ENCODE data around the gene STK4. TPM values are rescaled to one million over a fixed set of nuclear protein-coding genes. Genes with fewer than 3 reads are reported as not detected.

The STK4 gene
- polyA plus RNA-seq, 4 donors = 6.9 to 15.8 (median 8.9) TPM

DNA sequence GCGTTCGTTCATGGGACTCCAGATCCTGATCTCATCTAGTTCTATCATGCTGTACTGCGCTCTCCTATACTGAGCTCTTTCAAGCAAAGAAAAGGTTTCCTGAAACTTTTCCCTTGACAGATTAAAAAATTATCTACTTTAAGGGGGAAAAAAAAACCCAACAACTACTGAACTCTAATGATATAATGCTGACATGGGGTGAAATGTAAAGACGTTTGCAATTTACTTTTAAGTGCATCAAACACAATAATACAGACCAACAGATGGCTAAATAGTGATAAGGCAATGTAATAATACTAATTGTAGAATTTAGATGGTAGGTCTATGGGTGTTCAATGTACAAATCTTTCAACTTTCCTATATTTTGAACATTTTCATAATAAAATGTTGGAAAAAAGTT is 22.5 kb upstream of the STK4 start:
- Histone ChIP-seq H3K36me3 (ENCODE audit: control insufficient read depth in 3 of 3, insufficient read depth in 2 of 3, low read depth in 1 of 3, low read length in 3 of 3) (peaks cover 18 to 51% (median 18%) of the 10 kb centered on the region in 3 donors), H3K4me3 (ENCODE audit: low read depth in 1 of 3, low read length in 3 of 3) (no peak overlapping the region), H3K27ac (ENCODE audit: low read depth in 1 of 3, low read length in 2 of 3) (no peak overlapping the region), H3K9me3 (ENCODE audit: control insufficient read depth in 2 of 2, insufficient read depth in 1 of 2, low read depth in 1 of 2, low read length in 1 of 2) (no peaks in the 10 kb centered on the region), H3K4me1 (ENCODE audit: control insufficient read depth in 3 of 3, insufficient read depth in 2 of 3, low read depth in 1 of 3, low read length in 2 of 3) (no peaks in the 10 kb centered on the region), H3K27me3 (ENCODE audit: control insufficient read depth in 3 of 3, insufficient read depth in 3 of 3, low read length in 3 of 3) (no peaks in the 10 kb centered on the region)
- FAIRE-seq = no peak
- no peak for DNase-seq
- 90 to 92% (median 90%) methylated on average over 4 of the region's 4 CpGs for WGBS, 3 donors

DNA sequence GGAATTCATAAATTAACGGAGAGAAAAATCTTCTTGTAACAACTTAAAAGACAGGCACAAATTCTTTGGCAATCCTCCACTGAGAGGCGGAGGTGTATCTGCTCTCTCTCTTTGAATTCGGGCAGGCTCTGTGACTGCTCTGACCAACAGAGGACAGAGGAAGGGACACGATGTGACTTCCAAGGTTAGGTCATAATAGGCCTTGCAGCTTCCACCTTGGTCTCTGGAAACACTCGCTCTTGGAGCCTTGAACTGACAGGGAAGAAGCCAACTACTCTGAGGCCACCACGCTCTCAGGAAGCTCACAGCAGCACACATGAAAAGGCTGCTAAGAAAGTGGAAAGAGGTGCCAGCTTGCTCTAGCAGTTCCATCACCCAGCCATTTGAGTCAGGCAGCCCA is 21.1 kb upstream of the STK4 start:
- Histone ChIP-seq H3K9me3 (ENCODE audit: control insufficient read depth in 2 of 2, insufficient read depth in 1 of 2, low read depth in 1 of 2, low read length in 1 of 2) (no peaks in the 10 kb centered on the region), H3K27me3 (ENCODE audit: control insufficient read depth in 3 of 3, insufficient read depth in 3 of 3, low read length in 3 of 3) (no peaks in the 10 kb centered on the region), H3K4me1 (ENCODE audit: control insufficient read depth in 3 of 3, insufficient read depth in 2 of 3, low read depth in 1 of 3, low read length in 2 of 3) (no peaks in the 10 kb centered on the region), H3K36me3 (ENCODE audit: control insufficient read depth in 3 of 3, insufficient read depth in 2 of 3, low read depth in 1 of 3, low read length in 3 of 3) (peaks cover 18 to 45% (median 22%) of the 10 kb centered on the region in 3 donors), H3K4me3 (ENCODE audit: low read depth in 1 of 3, low read length in 3 of 3) (no peak overlapping the region), H3K27ac (ENCODE audit: low read depth in 1 of 3, low read length in 2 of 3) (no peak overlapping the region)
- FAIRE-seq (no peak), DNase-seq (no peak)
- 87 to 91% (median 91%) methylated on average over 6 of the region's 6 CpGs for WGBS, 3 donors

DNA sequence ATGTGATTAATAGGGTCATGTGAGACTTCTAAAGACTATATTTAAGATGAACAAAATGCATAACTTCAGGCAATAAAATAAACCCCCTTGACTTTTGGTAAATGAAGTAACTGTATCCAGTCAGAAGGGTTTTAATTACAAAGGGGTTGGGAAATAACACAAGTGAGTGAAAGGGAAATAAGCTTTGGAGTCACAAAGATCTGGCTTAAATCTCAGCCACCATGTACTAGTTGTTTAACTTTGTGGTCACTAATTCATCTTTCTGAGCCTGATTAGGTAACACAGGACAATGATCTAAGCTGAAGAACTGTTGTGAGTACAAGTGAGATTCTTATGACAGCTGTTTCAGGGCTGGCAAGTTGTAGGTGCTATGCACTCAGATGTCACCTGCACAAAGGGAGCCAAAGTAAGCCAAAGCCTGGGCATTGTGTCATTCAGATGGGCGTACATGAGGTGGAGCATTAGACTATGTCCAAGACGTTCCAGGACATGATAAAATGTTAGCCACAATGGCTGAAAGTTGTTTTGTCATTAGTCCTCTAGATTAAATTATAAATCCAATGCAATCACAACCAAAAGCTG is 19.9 kb upstream of the STK4 start:
- 74 to 86% (median 80%) methylated on average over 2 of the region's 2 CpGs for WGBS, 3 donors

DNA sequence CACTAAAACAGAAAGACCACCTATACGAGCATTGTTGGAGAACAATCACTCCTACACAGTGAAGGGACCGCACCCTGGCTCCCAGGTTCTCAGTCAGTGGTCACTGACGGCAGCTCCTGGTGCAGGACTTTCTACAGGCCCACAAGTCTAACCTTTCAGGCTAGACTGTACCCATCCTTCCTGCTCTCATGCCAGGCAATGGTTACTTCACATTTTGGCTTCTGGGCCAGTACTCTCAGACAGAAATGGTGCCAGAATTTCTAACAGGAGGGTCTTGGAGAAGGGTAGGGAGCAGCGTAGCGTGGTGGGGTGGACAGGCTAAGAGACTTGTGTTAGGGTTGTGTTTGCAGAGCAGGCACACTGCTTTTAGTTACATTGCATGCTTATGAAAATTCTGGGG is 18.2 kb upstream of the STK4 start:
- FAIRE-seq = no peak
- WGBS, 3 donors = 93 to 97% (median 95%) methylated on average over 5 of the region's 5 CpGs
- Histone ChIP-seq H3K4me1 (ENCODE audit: control insufficient read depth in 3 of 3, insufficient read depth in 2 of 3, low read depth in 1 of 3, low read length in 2 of 3) (no peaks in the 10 kb centered on the region), H3K36me3 (ENCODE audit: control insufficient read depth in 3 of 3, insufficient read depth in 2 of 3, low read depth in 1 of 3, low read length in 3 of 3) (peaks cover 23 to 38% (median 24%) of the 10 kb centered on the region in 3 donors), H3K27me3 (ENCODE audit: control insufficient read depth in 3 of 3, insufficient read depth in 3 of 3, low read length in 3 of 3) (no peaks in the 10 kb centered on the region), H3K27ac (ENCODE audit: low read depth in 1 of 3, low read length in 2 of 3) (no peak overlapping the region), H3K4me3 (ENCODE audit: low read depth in 1 of 3, low read length in 3 of 3) (no peak overlapping the region), H3K9me3 (ENCODE audit: control insufficient read depth in 2 of 2, insufficient read depth in 1 of 2, low read depth in 1 of 2, low read length in 1 of 2) (no peaks in the 10 kb centered on the region)
- no peak for DNase-seq

More for the DNA sequence above, 19.9 kb upstream of the STK4 start:
- Histone ChIP-seq H3K4me3 (ENCODE audit: low read depth in 1 of 3, low read length in 3 of 3) (no peak overlapping the region), H3K27me3 (ENCODE audit: control insufficient read depth in 3 of 3, insufficient read depth in 3 of 3, low read length in 3 of 3) (no peaks in the 10 kb centered on the region), H3K9me3 (ENCODE audit: control insufficient read depth in 2 of 2, insufficient read depth in 1 of 2, low read depth in 1 of 2, low read length in 1 of 2) (no peaks in the 10 kb centered on the region), H3K4me1 (ENCODE audit: control insufficient read depth in 3 of 3, insufficient read depth in 2 of 3, low read depth in 1 of 3, low read length in 2 of 3) (no peaks in the 10 kb centered on the region), H3K36me3 (ENCODE audit: control insufficient read depth in 3 of 3, insufficient read depth in 2 of 3, low read depth in 1 of 3, low read length in 3 of 3) (peaks cover 25 to 43% (median 29%) of the 10 kb centered on the region in 3 donors), H3K27ac (ENCODE audit: low read depth in 1 of 3, low read length in 2 of 3) (no peak overlapping the region)
- no peak for FAIRE-seq
- DNase-seq = no peak

DNA sequence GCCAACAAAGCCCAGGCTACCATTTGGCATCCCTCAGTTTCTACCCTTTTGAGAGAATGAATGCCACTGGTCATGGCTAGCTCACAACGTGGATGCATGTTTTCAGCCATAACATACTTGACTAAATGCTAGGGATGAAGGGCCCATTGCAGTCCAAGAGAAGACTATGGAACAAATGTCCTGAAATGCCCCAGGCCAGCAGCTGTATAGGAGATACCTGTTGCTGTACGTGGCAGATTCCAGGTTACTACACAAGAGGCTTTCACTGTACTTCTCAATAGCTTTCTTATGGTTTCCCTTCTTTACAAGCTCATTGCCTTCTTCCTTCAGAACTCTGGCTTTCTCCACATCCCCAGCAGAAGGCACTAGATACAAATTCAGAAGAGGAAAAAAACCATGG is 17.8 kb upstream of the STK4 start:
- DNase-seq (no peak), FAIRE-seq (no peak)
- no peak overlapping the region for H3K27ac ChIP-seq (ENCODE audit: low read depth in 1 of 3, low read length in 2 of 3)
- no peaks in the 10 kb centered on the region for H3K9me3 ChIP-seq (ENCODE audit: control insufficient read depth in 2 of 2, insufficient read depth in 1 of 2, low read depth in 1 of 2, low read length in 1 of 2)
- no peaks in the 10 kb centered on the region for H3K27me3 ChIP-seq (ENCODE audit: control insufficient read depth in 3 of 3, insufficient read depth in 3 of 3, low read length in 3 of 3)
- H3K4me1 ChIP-seq (ENCODE audit: control insufficient read depth in 3 of 3, insufficient read depth in 2 of 3, low read depth in 1 of 3, low read length in 2 of 3) = no peaks in the 10 kb centered on the region
- WGBS, 3 donors = 86 to 88% (median 87%) methylated on average over 2 of the region's 2 CpGs
- peaks cover 22 to 35% (median 23%) of the 10 kb centered on the region in 3 donors for H3K36me3 ChIP-seq (ENCODE audit: control insufficient read depth in 3 of 3, insufficient read depth in 2 of 3, low read depth in 1 of 3, low read length in 3 of 3)
- no peak overlapping the region for H3K4me3 ChIP-seq (ENCODE audit: low read depth in 1 of 3, low read length in 3 of 3)

DNA sequence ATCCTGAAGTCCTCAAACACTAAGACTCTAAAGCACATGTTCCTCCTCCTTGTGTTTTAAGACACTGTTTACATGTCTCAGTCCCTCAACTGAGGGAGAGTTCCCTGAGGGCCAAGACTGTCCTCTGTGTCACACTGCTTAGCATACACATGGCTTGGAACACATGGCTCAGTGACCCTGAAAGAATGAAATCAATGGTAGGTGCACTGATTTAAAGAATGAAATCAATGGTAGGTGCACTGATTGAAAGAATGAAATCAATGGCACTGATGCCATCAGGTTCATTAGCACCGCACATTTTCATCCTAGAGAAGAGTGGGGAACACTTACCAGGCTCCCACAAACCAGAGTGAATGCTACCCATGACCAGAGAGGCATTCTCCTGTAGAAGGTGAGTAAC is 15.9 kb upstream of the STK4 start:
- H3K36me3 ChIP-seq (ENCODE audit: control insufficient read depth in 3 of 3, insufficient read depth in 2 of 3, low read depth in 1 of 3, low read length in 3 of 3) = peaks cover 24 to 41% (median 26%) of the 10 kb centered on the region in 3 donors
- H3K27ac ChIP-seq (ENCODE audit: low read depth in 1 of 3, low read length in 2 of 3) = no peak overlapping the region
- H3K27me3 ChIP-seq (ENCODE audit: control insufficient read depth in 3 of 3, insufficient read depth in 3 of 3, low read length in 3 of 3) = no peaks in the 10 kb centered on the region
- no peak for DNase-seq
- no peaks in the 10 kb centered on the region for H3K9me3 ChIP-seq (ENCODE audit: control insufficient read depth in 2 of 2, insufficient read depth in 1 of 2, low read depth in 1 of 2, low read length in 1 of 2)
- WGBS, 3 donors = 92 to 98% (median 93%) methylated on average over 1 of the region's 1 CpG
- no peaks in the 10 kb centered on the region for H3K4me1 ChIP-seq (ENCODE audit: control insufficient read depth in 3 of 3, insufficient read depth in 2 of 3, low read depth in 1 of 3, low read length in 2 of 3)
- FAIRE-seq = no peak
- H3K4me3 ChIP-seq (ENCODE audit: low read depth in 1 of 3, low read length in 3 of 3) = no peak overlapping the region

DNA sequence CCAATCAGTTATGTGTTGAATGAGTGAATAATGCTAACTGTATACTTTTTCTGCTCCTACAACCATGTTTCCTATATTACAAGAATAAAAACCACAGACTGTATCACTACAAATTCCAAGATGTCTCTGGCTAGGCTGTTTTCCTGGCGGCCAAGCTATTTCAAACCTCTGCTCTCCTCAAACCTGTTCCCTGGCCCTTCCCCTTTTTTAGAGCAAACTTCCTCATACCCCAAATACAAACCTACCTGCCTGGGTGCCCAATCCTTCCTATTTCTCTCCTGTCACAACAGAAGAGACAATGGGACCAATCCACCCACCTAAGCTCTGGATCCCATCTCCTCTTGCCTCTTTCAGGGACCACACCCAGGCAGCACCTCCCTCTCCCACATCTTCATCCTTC is 13.6 kb upstream of the STK4 start:
- WGBS, 3 donors = 86 to 92% (median 91%) methylated on average over 1 of the region's 1 CpG
- Histone ChIP-seq H3K27me3 (ENCODE audit: control insufficient read depth in 3 of 3, insufficient read depth in 3 of 3, low read length in 3 of 3) (no peaks in the 10 kb centered on the region), H3K4me1 (ENCODE audit: control insufficient read depth in 3 of 3, insufficient read depth in 2 of 3, low read depth in 1 of 3, low read length in 2 of 3) (no peaks in the 10 kb centered on the region), H3K4me3 (ENCODE audit: low read depth in 1 of 3, low read length in 3 of 3) (no peak overlapping the region), H3K9me3 (ENCODE audit: control insufficient read depth in 2 of 2, insufficient read depth in 1 of 2, low read depth in 1 of 2, low read length in 1 of 2) (no peaks in the 10 kb centered on the region), H3K27ac (ENCODE audit: low read depth in 1 of 3, low read length in 2 of 3) (no peak overlapping the region), H3K36me3 (ENCODE audit: control insufficient read depth in 3 of 3, insufficient read depth in 2 of 3, low read depth in 1 of 3, low read length in 3 of 3) (peaks cover 24 to 50% (median 25%) of the 10 kb centered on the region in 3 donors)
- FAIRE-seq = no peak
- no peak for DNase-seq

DNA sequence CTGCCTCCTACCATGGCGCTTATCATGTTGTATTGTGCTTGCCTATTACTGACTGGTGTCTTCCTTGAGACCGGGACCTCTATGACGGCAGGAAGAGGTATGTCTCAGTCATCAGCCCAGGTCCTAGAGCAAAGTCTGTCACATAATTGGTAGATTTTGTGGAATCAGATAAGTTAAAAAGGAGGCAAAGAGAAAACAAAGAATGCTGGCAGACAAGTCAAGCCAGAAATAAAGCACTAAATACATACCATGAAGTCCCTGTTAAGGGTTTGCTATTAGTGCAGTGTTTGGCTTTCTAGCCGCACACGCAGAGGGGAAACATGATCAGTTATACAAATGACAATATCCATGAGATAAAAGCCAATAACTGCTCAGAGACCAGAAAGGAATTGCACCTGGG is 12.1 kb upstream of the STK4 start:
- Histone ChIP-seq H3K27me3 (ENCODE audit: control insufficient read depth in 3 of 3, insufficient read depth in 3 of 3, low read length in 3 of 3) (no peaks in the 10 kb centered on the region), H3K27ac (ENCODE audit: low read depth in 1 of 3, low read length in 2 of 3) (no peak overlapping the region), H3K4me1 (ENCODE audit: control insufficient read depth in 3 of 3, insufficient read depth in 2 of 3, low read depth in 1 of 3, low read length in 2 of 3) (peaks cover 4 to 11% (median 5%) of the 10 kb centered on the region in 3 donors), H3K4me3 (ENCODE audit: low read depth in 1 of 3, low read length in 3 of 3) (no peak overlapping the region), H3K36me3 (ENCODE audit: control insufficient read depth in 3 of 3, insufficient read depth in 2 of 3, low read depth in 1 of 3, low read length in 3 of 3) (peaks cover 16 to 47% (median 23%) of the 10 kb centered on the region in 3 donors), H3K9me3 (ENCODE audit: control insufficient read depth in 2 of 2, insufficient read depth in 1 of 2, low read depth in 1 of 2, low read length in 1 of 2) (no peaks in the 10 kb centered on the region)
- FAIRE-seq (no peak), DNase-seq (no peak)
- 95 to 98% (median 96%) methylated on average over 5 of the region's 5 CpGs for WGBS, 3 donors

DNA sequence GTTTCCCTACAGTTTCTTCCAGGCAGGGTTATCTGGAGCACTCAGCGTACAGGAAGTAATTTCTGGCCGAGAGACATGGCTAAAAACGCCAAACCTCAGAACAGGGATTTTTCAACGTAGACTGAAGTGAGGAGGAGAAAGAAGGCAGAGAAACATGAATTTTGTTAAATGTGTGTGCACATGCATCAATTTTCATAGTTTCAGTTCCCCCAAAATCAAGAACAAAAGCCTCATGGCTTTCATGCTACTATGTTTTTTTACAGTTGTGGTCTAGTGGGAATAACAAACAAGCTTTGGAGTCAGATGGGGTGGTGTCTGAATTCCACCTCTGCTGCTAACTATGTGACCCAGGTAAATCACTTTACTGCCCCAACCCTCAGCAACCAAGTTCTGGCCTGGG is 11.0 kb upstream of the STK4 start:
- peaks cover 16 to 43% (median 19%) of the 10 kb centered on the region in 3 donors for H3K36me3 ChIP-seq (ENCODE audit: control insufficient read depth in 3 of 3, insufficient read depth in 2 of 3, low read depth in 1 of 3, low read length in 3 of 3)
- H3K9me3 ChIP-seq (ENCODE audit: control insufficient read depth in 2 of 2, insufficient read depth in 1 of 2, low read depth in 1 of 2, low read length in 1 of 2) = no peaks in the 10 kb centered on the region
- peaks cover 5 to 11% (median 5%) of the 10 kb centered on the region in 3 donors for H3K4me1 ChIP-seq (ENCODE audit: control insufficient read depth in 3 of 3, insufficient read depth in 2 of 3, low read depth in 1 of 3, low read length in 2 of 3)
- no peak for FAIRE-seq
- H3K27ac ChIP-seq (ENCODE audit: low read depth in 1 of 3, low read length in 2 of 3) = no peak overlapping the region
- WGBS, 3 donors = 81 to 95% (median 83%) methylated on average over 4 of the region's 4 CpGs
- H3K4me3 ChIP-seq (ENCODE audit: low read depth in 1 of 3, low read length in 3 of 3) = no peak overlapping the region
- DNase-seq = no peak
- no peaks in the 10 kb centered on the region for H3K27me3 ChIP-seq (ENCODE audit: control insufficient read depth in 3 of 3, insufficient read depth in 3 of 3, low read length in 3 of 3)

Data from small intestine (tissue), 7 donors.